H1 (cell line): Measurements from ENCODE around the gene PLTP. TPM values are rescaled to one million over a fixed set of nuclear protein-coding genes. Genes with fewer than 3 reads are reported as not detected.

Experiments used
- CTCF ChIA-PET: fragments of 300-600 bp; sonication (Branson Sonifier 250); formaldehyde crosslinking; loops from one replicate; lab custom pipeline; 2021; ENCODE audit not compliant: partially characterized antibody; lab: Charles Lee
- POLR2A ChIA-PET: fragments of 300-600 bp; sonication (Branson Sonifier 250); formaldehyde crosslinking; loops from one replicate; lab custom pipeline; 2021; ENCODE audit warnings: inconsistent platforms; ENCODE audit not compliant: partially characterized antibody; lab: Charles Lee
- DNase-seq, 2 experiments: peaks; one replicate each; pipeline versions ENCODE4 v3.0.0 to v3.0.0-alpha.2; 2010 to 2022; ENCODE audit warnings: low spot score in 2 of 2, low read depth in 1 of 2, mixed read lengths in 1 of 2
- FAIRE-seq: peaks from 2 replicates; lab custom pipeline; 2011; peaks lifted over from hg19 to GRCh38; lab: Jason Lieb, UNC
- H2AFZ ChIP-seq: 2 replicates; pipeline ENCODE4 v1.8.1; 2012; ENCODE audit warnings: low read length, inconsistent platforms
- H2AK5ac ChIP-seq: 2 replicates; pipeline ENCODE4 v1.6.1; 2013; ENCODE audit warnings: low read depth, low read length
- H2BK120ac ChIP-seq: replicated peaks from 2 replicates; pipeline ENCODE3; 2013; ENCODE audit warnings: low read depth, low read length, inconsistent platforms
- H2BK12ac ChIP-seq: 2 replicates; pipeline ENCODE4 v1.6.1; 2013; ENCODE audit warnings: low read depth, low read length
- H2BK15ac ChIP-seq: 2 replicates; pipeline ENCODE4 v1.6.1; 2013; ENCODE audit warnings: low read length
- H2BK20ac ChIP-seq: 2 replicates; pipeline ENCODE4 v1.6.1; 2013; ENCODE audit warnings: low read length
- H2BK5ac ChIP-seq: 2 replicates; pipeline ENCODE4 v1.6.1; 2013; ENCODE audit warnings: low read depth, low read length
- H3K14ac ChIP-seq: 2 replicates; pipeline ENCODE4 v1.6.1; 2013; ENCODE audit warnings: inconsistent platforms; ENCODE audit not compliant: insufficient read length
- H3K18ac ChIP-seq: 2 replicates; pipeline ENCODE4 v1.6.1; 2013; ENCODE audit warnings: low read length; ENCODE audit errors: extremely low read depth
- H3K23ac ChIP-seq: 2 replicates; pipeline ENCODE4 v1.6.1; 2013; ENCODE audit warnings: inconsistent platforms; ENCODE audit not compliant: insufficient read length
- H3K23me2 ChIP-seq: 2 replicates; pipeline ENCODE4 v1.6.1; 2013; ENCODE audit warnings: low read depth, low read length
- H3K27ac ChIP-seq: 2 replicates; pipeline ENCODE4 v1.6.1; 2011; ENCODE audit warnings: low read depth, low read length, inconsistent platforms
- H3K27me3 ChIP-seq, 4 experiments: replicated peaks in 1 of 4; 1 replicate in 1 of 4; 2 replicates in 3 of 4; pipeline versions ENCODE4 v1.6.1 to v1.8.1; 2011 to 2013; ENCODE audit warnings: low read length in 3 of 4, mild to moderate bottlenecking in 3 of 4, inconsistent platforms in 2 of 4, mixed read lengths in 2 of 4, moderate library complexity in 1 of 4; ENCODE audit not compliant: control insufficient read depth in 3 of 4, insufficient read depth in 3 of 4; ENCODE audit errors: extremely low read depth in 1 of 4
- H3K36me3 ChIP-seq, 4 experiments: 2 replicates each; pipeline versions ENCODE4 v1.6.1 to v1.8.1; 2011 to 2013; ENCODE audit warnings: mild to moderate bottlenecking in 4 of 4, low read length in 3 of 4, moderate library complexity in 2 of 4, control low read depth in 1 of 4, inconsistent platforms in 1 of 4; ENCODE audit not compliant: insufficient read depth in 4 of 4, control insufficient read depth in 2 of 4
- H3K4ac ChIP-seq: replicated peaks from 2 replicates; pipeline ENCODE3; 2013; ENCODE audit warnings: low read length, low read depth, mixed read lengths, inconsistent platforms; ENCODE audit not compliant: insufficient read length
- H3K4me1 ChIP-seq, 4 experiments: replicated peaks in 1 of 4; 1 replicate in 1 of 4; 2 replicates in 3 of 4; pipeline versions ENCODE4 v1.6.1 to v1.8.1; 2011 to 2013; ENCODE audit warnings: low read length in 3 of 4, inconsistent platforms in 2 of 4, mixed read lengths in 1 of 4; ENCODE audit not compliant: insufficient read depth in 4 of 4, control insufficient read depth in 3 of 4
- H3K4me2 ChIP-seq, 2 experiments: 2 replicates each; pipeline versions ENCODE4 v1.6.1 to v1.8.1; 2011 to 2013; ENCODE audit warnings: low read depth in 2 of 2, low read length in 2 of 2, control low read depth in 1 of 2, inconsistent platforms in 1 of 2, mild to moderate bottlenecking in 1 of 2; ENCODE audit not compliant: insufficient read depth in 1 of 2
- H3K4me3 ChIP-seq, 4 experiments: fragments of 200-600, 300-600 bp in 1 of 4; sonication (generic), shearing (Covaris generic), sonication (Bioruptor Twin) in 1 of 4; 2 replicates each; pipeline versions ENCODE4 v1.5.1 to v1.8.1; 2011 to 2016; ENCODE audit warnings: low read length in 4 of 4, low read depth in 3 of 4, control low read depth in 2 of 4, inconsistent platforms in 2 of 4, mild to moderate bottlenecking in 2 of 4, mixed read lengths in 1 of 4, moderate library complexity in 1 of 4; ENCODE audit not compliant: insufficient read depth in 2 of 4; ENCODE audit errors: extremely low read depth in 1 of 4
- H3K56ac ChIP-seq: replicated peaks from 2 replicates; pipeline ENCODE3; 2013; ENCODE audit warnings: low read depth, mild to moderate bottlenecking, mixed read lengths, low read length, inconsistent platforms; ENCODE audit not compliant: insufficient read length
- H3K79me1 ChIP-seq: 2 replicates; pipeline ENCODE4 v1.6.1; 2013; ENCODE audit warnings: low read depth, low read length, control low read depth
- H3K79me2 ChIP-seq, 2 experiments: 2 replicates each; pipeline versions ENCODE4 v1.6.1 to v1.8.1; 2012 to 2013; ENCODE audit warnings: low read length in 2 of 2, mild to moderate bottlenecking in 2 of 2, inconsistent platforms in 1 of 2; ENCODE audit not compliant: insufficient read depth in 2 of 2, control insufficient read depth in 1 of 2
- H3K9ac ChIP-seq, 4 experiments: replicated peaks in 1 of 4; 1 replicate in 1 of 4; 2 replicates in 3 of 4; pipeline versions ENCODE4 v1.6.1 to v1.8.1; 2011 to 2013; ENCODE audit warnings: low read depth in 3 of 4, low read length in 3 of 4, control low read depth in 2 of 4, mild to moderate bottlenecking in 2 of 4, moderate library complexity in 2 of 4, inconsistent platforms in 1 of 4; ENCODE audit errors: extremely low read depth in 1 of 4
- H3K9me3 ChIP-seq, 2 experiments: 2 replicates each; pipeline versions ENCODE4 v1.6.1 to v1.8.1; 2012 to 2013; ENCODE audit warnings: mild to moderate bottlenecking in 2 of 2, moderate library complexity in 2 of 2, control low read depth in 1 of 2, inconsistent platforms in 1 of 2, low read depth in 1 of 2, low read length in 1 of 2, mixed read lengths in 1 of 2; ENCODE audit not compliant: insufficient read depth in 2 of 2
- H4K20me1 ChIP-seq, 2 experiments: replicated peaks in 1 of 2; 2 replicates each; pipeline versions ENCODE3 to v1.8.1; 2011 to 2013; ENCODE audit warnings: inconsistent platforms in 2 of 2, low read length in 2 of 2, mild to moderate bottlenecking in 1 of 2; ENCODE audit not compliant: insufficient read depth in 2 of 2, control insufficient read depth in 1 of 2
- H4K5ac ChIP-seq: 2 replicates; pipeline ENCODE4 v1.6.1; 2013; ENCODE audit warnings: low read length, low read depth, mixed read lengths, inconsistent platforms; ENCODE audit not compliant: insufficient read length
- H4K8ac ChIP-seq: 2 replicates; pipeline ENCODE4 v1.8.0; 2013; ENCODE audit warnings: mild to moderate bottlenecking, moderate library complexity, low read length, inconsistent platforms; ENCODE audit not compliant: insufficient read depth; ENCODE audit errors: extremely low read depth
- H4K91ac ChIP-seq: replicated peaks from 2 replicates; pipeline ENCODE3; 2013; ENCODE audit warnings: low read length, mixed read lengths, inconsistent platforms; ENCODE audit not compliant: insufficient read length
- ASH2L ChIP-seq: fragments of 200-600, 300-600 bp; sonication (generic); IDR thresholded peaks from one replicate; pipeline ENCODE4 v1.7.1; 2017; ENCODE audit warnings: low read length
- BACH1 ChIP-seq: IDR thresholded peaks from 2 replicates; pipeline ENCODE4 v1.6.1; 2012; ENCODE audit warnings: low read length, improper control_type of control experiment
- BRCA1 ChIP-seq: IDR thresholded peaks from 2 replicates; pipeline ENCODE4 v1.6.1; 2012; ENCODE audit warnings: low read depth, low read length, improper control_type of control experiment
- CEBPB ChIP-seq: IDR thresholded peaks from 2 replicates; pipeline ENCODE4 v1.6.1; 2012; ENCODE audit warnings: low read depth, low read length
- EZH2 ChIP-seq: fragments of 200-600 bp; sonication (generic); IDR thresholded peaks from 2 replicates; pipeline ENCODE4 v1.7.1; 2012; ENCODE audit warnings: low read depth, mild to moderate bottlenecking, moderate library complexity, low read length, inconsistent platforms; ENCODE audit not compliant: severe bottlenecking
- KDM5A ChIP-seq: fragments of 200-600 bp; IDR thresholded peaks from 2 replicates; pipeline ENCODE4 v1.7.1; 2012; ENCODE audit warnings: mild to moderate bottlenecking, low read length, inconsistent platforms, mixed read lengths
- MAFK ChIP-seq: IDR thresholded peaks from 2 replicates; pipeline ENCODE4 v1.6.1; 2012; ENCODE audit warnings: low read depth, mild to moderate bottlenecking, improper control_type of control experiment, low read length
- NRF1 ChIP-seq: IDR thresholded peaks from 2 replicates; pipeline ENCODE4 v1.6.1; 2011; ENCODE audit warnings: mild to moderate bottlenecking, low read depth, low read length, improper control_type of control experiment
- POU5F1 ChIP-seq: IDR thresholded peaks from 2 replicates; pipeline ENCODE4 v1.6.1; 2011; ENCODE audit warnings: low read depth, mild to moderate bottlenecking, low read length, moderate library complexity
- RXRA ChIP-seq: IDR thresholded peaks from 2 replicates; pipeline ENCODE4 v1.6.1; 2011; ENCODE audit warnings: low read depth, mild to moderate bottlenecking, low read length, moderate library complexity; ENCODE audit not compliant: insufficient read depth
- SP4 ChIP-seq: IDR thresholded peaks from 2 replicates; pipeline ENCODE4 v1.6.1; 2012; ENCODE audit warnings: low read length, inconsistent platforms
- SUZ12 ChIP-seq: fragments of 200-600 bp; sonication (generic); IDR thresholded peaks from 2 replicates; pipeline ENCODE4 v1.6.1; 2012; ENCODE audit warnings: mild to moderate bottlenecking, inconsistent platforms, low read length, moderate library complexity, mixed read lengths
- TAF7 ChIP-seq: optimal IDR thresholded peaks from 2 replicates; pipeline ENCODE3; 2011; ENCODE audit warnings: low read depth, mild to moderate bottlenecking, inconsistent platforms, low read length, moderate library complexity, borderline replicate concordance
- TCF12 ChIP-seq: IDR thresholded peaks from 2 replicates; pipeline ENCODE4 v1.6.1; 2011; ENCODE audit warnings: low read depth, mild to moderate bottlenecking, low read length
- YY1 ChIP-seq: IDR thresholded peaks from 2 replicates; pipeline ENCODE4 v1.6.1; 2011; ENCODE audit warnings: low read depth, mild to moderate bottlenecking, low read length
- WGBS, 2 experiments: shearing (Covaris generic) in 1 of 2; methylation state at CpG; one replicate each; pipeline versions ENCODE4 v1.1.6 to v1.1.7; 2013 to 2015; ENCODE audit warnings: low lambda C conversion rate in 2 of 2, mixed read lengths in 2 of 2, inconsistent platforms in 1 of 2, low coverage in 1 of 2, missing lambda C conversion rate in 1 of 2; ENCODE audit not compliant: insufficient replicate concordance in 2 of 2, insufficient coverage in 1 of 2, insufficient read length in 1 of 2; ENCODE audit errors: extremely low coverage in 1 of 2, missing lambda C conversion rate in 1 of 2; 5-methylcytosine and 5-hydroxymethylcytosine counted together
- polyA plus RNA-seq, 7 experiments: library from polyadenylated mRNA; depleted of rRNA in 3 of 7; stranded (reverse) in 5 of 7; unstranded in 2 of 7; fragments of >200 nt in 5 of 7; fragments of 200-250 nt in 2 of 7; gene quantifications; 1 replicate in 5 of 7; 2 replicates in 1 of 7; 4 replicates in 1 of 7; pipeline versions ENCODE4 v1.2.1 to v1.2.3, GENCODE V29; 2011 to 2013; ENCODE audit warnings: missing spikeins in 2 of 7, mixed read lengths in 2 of 7
- total RNA-seq: library from RNA; stranded (reverse); fragmentation: NEBNext Ultra II Directional; extraction: Animal tissue kit (Norgen Biotek cat#: 25700); gene quantifications from 2 replicates; pipeline ENCODE4 v1.2.1, GENCODE V29; 2021

PLTP gene
- total and polyA plus RNA-seq, 2 of the 8 experiments (the other 6 are each of a cell fraction or from before 2014, with no cell fraction given): 120 to 194 TPM

GRCh38 chr20:45850926-45851325 lies 61.0 kb downstream of the PLTP start:
- Histone ChIP-seq H2BK12ac (peak overlapping the region; percentile 62), H3K4me3 (no peak overlapping the region), H4K91ac (peak overlapping the region; percentile 26), H3K4me1 (peaks cover 4 to 16% (median 12%) of the 10 kb centered on the region in 4 experiments), H3K36me3 (peaks cover 0 to 32% (median 0%) of the 10 kb centered on the region in 4 experiments; a peak in 4 of 8 replicates), H2BK5ac (peak overlapping the region; percentile 74; the same call in 1 of the 2 replicates), H3K23me2 (no peaks in the 10 kb centered on the region), H2BK15ac (peak overlapping the region; percentile 40; the same call in 1 of the 2 replicates), H2AK5ac (peak overlapping the region; percentile 80; the same call in 1 of the 2 replicates), H2AFZ (no peak overlapping the region), H4K20me1 (no peaks in the 10 kb centered on the region), H4K8ac (no peak overlapping the region), H3K79me1 (no peaks in the 10 kb centered on the region), H3K9ac (no peak overlapping the region), H3K14ac (no peak overlapping the region), H3K9me3 (no peaks in the 10 kb centered on the region), H3K27me3 (no peaks in the 10 kb centered on the region), H3K4me2 (no peak overlapping the region), H3K4ac (no peak overlapping the region), H2BK120ac (peak overlapping the region; percentile 19), H3K56ac (no peak overlapping the region), H3K18ac (no peak overlapping the region), H3K23ac (no peak overlapping the region), H2BK20ac (peak overlapping the region; percentile 57; the same call in 1 of the 2 replicates), H3K79me2 (peaks cover 0 to 13% of the 10 kb centered on the region in 2 experiments; a peak in 2 of 4 replicates), H4K5ac (no peak overlapping the region), H3K27ac (no peak overlapping the region)
- no peak for FAIRE-seq
- DNase-seq: no peak
- POLR2A ChIA-PET: interaction anchor here (0.6 to 9.9 kb wide), 3 partner anchors 12 to 513 kb away, joined by 3 to 178 read pairs (median 3); partner anchors contain the start of gene SNX21
- CTCF ChIA-PET: interaction anchor here (1.9 to 2.0 kb wide), 2 partner anchors 11 to 26 kb away, joined by 5 to 7 read pairs; no protein-coding TSS in a partner anchor
- 91% methylated on average over 1 of the region's 1 CpG; no CpG with 5 or more reads in 1 of the 2 experiments for WGBS, 2 experiments
- TF ChIP-seq YY1: no peak
- no peak for TF ChIP-seq MAFK
- no peak for TF ChIP-seq ASH2L
- TF ChIP-seq EZH2: no peak
- no peak for TF ChIP-seq SP4
- TF ChIP-seq RXRA: no peak
- TF ChIP-seq TCF12: no peak
- TF ChIP-seq POU5F1: no peak
- no peak for TF ChIP-seq KDM5A
- TF ChIP-seq NRF1: no peak
- no peak for TF ChIP-seq TAF7
- TF ChIP-seq CEBPB: no peak
- TF ChIP-seq BACH1: no peak
- no peak for TF ChIP-seq SUZ12
- no peak for TF ChIP-seq BRCA1
